Retinal pigment epithelial cell (primary cell): Measurements from ENCODE around the gene KATNB1.

ENCODE experiments used
- DNase-seq: peaks from one replicate; pipeline ENCODE4 v3.0.0-alpha.2; 2010; ENCODE audit warnings: low read depth
- H3K4me3 ChIP-seq: 2 replicates; pipeline ENCODE4 v1.5.1; 2011; ENCODE audit warnings: mild to moderate bottlenecking, low read length, control low read depth, moderate library complexity
- CTCF ChIP-seq: conservative IDR thresholded peaks from 2 replicates; pipeline ENCODE4 v1.5.1; 2011; ENCODE audit warnings: low read depth, low read length, control low read depth, inconsistent platforms

Gene KATNB1

GRCh38 chr16:57735755-57736418 is at the start of gene KATNB1:
TSS of gene KATNB1 (plus strand) at chr16:57735770. CDS start at chr16:57737244, 1,474 bp downstream.
- DNase-seq = no peak
- no peak for TF ChIP-seq CTCF
- peak within 1 kb of the TSS; percentile 82 for H3K4me3 ChIP-seq

GRCh38 chr16:57686577-57686976 is 49.0 kb upstream of the KATNB1 start:
- H3K4me3 ChIP-seq = no peak overlapping the region
- no peak for DNase-seq
- TF ChIP-seq CTCF = no peak

DNA sequence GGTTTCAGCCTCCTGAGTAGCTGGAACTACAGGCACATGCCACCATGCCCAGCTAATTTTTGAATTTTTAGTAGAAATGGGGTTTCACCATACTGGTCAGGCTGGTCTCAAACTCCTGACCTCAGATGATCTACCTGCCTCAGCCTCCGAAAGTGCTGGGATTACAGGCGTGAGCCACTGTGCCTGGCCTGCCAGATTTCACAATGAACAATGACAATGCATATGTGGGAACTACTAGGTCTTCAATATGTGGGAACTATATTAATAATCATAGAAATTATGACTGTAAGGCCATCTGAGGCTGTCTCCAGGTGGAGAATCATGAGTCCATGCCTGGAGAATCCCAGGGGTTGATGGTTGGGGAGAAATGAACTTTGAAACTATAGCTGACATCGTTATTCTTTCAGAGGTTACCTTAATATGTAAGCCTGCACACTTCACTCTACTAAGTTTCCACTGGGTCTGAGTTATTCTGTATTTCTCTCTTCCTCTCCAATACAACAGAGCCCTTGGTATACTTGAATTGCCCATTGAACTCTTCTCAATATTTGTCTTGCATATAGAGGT is 48.1 kb upstream of the KATNB1 start:
- H3K4me3 ChIP-seq = no peak overlapping the region
- no peak for TF ChIP-seq CTCF
- no peak for DNase-seq

DNA sequence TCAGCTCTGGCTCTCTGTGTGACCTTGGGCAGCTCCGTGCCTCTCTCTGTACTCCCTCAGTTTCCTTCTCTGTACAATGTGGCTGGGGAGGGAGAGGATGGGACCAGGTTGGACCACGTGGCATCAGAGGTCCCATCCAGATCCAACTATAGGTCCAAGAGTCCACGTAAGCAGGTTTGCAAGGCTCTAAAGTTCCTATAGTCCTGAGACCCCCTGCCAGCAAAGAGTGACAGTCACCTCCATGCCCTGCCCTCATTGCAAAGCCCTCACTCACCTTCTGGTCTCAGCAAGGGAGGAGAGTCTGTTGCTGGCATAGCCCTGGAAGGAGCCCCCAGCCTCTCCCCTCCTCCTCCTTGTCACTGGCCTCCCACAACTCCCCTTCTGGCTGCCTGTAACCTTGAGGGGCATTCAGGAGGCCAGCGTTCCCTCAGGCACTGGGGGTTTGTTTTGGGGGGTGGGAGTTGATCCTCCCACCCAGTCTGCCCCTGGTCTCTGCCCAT is 47.0 kb upstream of the KATNB1 start:
- DNase-seq = no peak
- H3K4me3 ChIP-seq = no peak overlapping the region
- TF ChIP-seq CTCF = no peak

GRCh38 chr16:57688987-57689761 is 46.4 kb upstream of the KATNB1 start:
- TF ChIP-seq CTCF = no peak
- DNase-seq = no peak
- H3K4me3 ChIP-seq = no peak overlapping the region

DNA sequence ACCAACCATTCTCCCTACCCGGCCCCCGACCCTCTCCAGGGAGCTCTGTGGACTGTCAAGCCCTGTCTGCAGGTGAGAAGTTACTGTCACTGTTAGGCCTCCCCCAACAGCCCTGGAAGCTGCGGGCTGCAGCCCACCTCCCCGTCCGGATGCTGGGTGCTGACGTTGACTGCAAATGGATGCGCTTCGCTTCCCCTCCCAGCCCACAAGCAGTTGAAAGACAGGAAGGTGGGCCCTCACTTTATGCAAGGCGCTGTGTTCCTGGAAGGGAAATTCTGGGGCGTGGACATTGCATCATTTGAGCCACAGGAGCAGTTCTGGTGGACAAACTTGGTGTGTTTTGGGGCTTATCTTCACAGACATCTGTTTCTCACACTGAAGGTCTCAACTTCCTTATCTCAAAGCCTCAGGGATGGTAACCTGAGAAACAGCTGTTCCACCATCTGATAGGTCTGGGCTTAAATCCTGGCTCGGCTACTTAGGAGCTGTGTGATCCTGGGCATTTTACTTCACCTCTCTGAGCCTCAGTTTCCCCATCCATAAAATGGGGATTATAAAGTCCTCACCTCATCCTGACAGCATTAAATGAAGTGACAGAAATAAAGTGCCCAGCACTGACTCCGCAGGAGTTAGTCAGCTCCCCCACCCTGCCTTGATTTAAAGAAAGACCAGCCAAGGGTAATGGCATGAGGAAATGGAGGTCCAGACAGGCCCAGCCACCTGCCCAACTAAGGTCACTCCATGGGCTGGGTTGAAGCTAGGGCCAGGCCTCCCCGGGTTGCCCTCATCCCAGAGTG is 45.6 kb upstream of the KATNB1 start:
- TF ChIP-seq CTCF = no peak
- no peak for DNase-seq
- H3K4me3 ChIP-seq = no peak overlapping the region
